Karpas-422 (cell line): Measurements from ENCODE around the gene MUC6. TPM values are rescaled to one million over a fixed set of nuclear protein-coding genes. Genes with fewer than 3 reads are reported as not detected.

Source experiments
- DNase-seq: peaks from one replicate; pipeline ENCODE4 v3.0.0-alpha.2; 2015
- H2AFZ ChIP-seq: fragments of 200-600 bp; sonication (generic); 2 replicates; pipeline ENCODE4 v1.6.1; 2014; ENCODE audit warnings: antibody characterized with exemption, low read length, mixed read lengths
- H3K27ac ChIP-seq: fragments of 200-600 bp; sonication (generic); 2 replicates; pipeline ENCODE4 v1.5.1; 2014; ENCODE audit warnings: mild to moderate bottlenecking, low read length, moderate library complexity
- H3K27me3 ChIP-seq: fragments of 200-600 bp; sonication (generic); 2 replicates; pipeline ENCODE4 v1.6.1; 2014; ENCODE audit warnings: low read length, mixed read lengths
- H3K36me3 ChIP-seq: fragments of 200-600 bp; sonication (generic); 2 replicates; pipeline ENCODE4 v1.6.1; 2014; ENCODE audit warnings: low read length, mixed read lengths; ENCODE audit not compliant: insufficient read depth
- H3K4me1 ChIP-seq: fragments of 200-600 bp; sonication (generic); 2 replicates; pipeline ENCODE4 v1.6.1; 2014; ENCODE audit warnings: mild to moderate bottlenecking, low read length, mixed read lengths
- H3K4me2 ChIP-seq: fragments of 200-600 bp; sonication (generic); 2 replicates; pipeline ENCODE4 v1.6.1; 2014; ENCODE audit warnings: low read length, low read depth, mild to moderate bottlenecking; ENCODE audit not compliant: poor library complexity, severe bottlenecking
- H3K4me3 ChIP-seq: fragments of 200-600 bp; sonication (generic); 2 replicates; pipeline ENCODE4 v1.5.1; 2014; ENCODE audit warnings: mild to moderate bottlenecking, antibody characterized with exemption, low read length, mixed read lengths
- H3K79me2 ChIP-seq: fragments of 200-600 bp; sonication (generic); 2 replicates; pipeline ENCODE4 v1.6.1; 2014; ENCODE audit warnings: mild to moderate bottlenecking, low read length, mixed read lengths
- H3K9ac ChIP-seq: fragments of 200-600 bp; sonication (generic); 2 replicates; pipeline ENCODE4 v1.6.0; 2014; ENCODE audit warnings: low read length
- H3K9me2 ChIP-seq: fragments of 200-600 bp; sonication (generic), shearing (Covaris generic); replicated peaks from 2 replicates; pipeline ENCODE4 v1.6.0; 2014; ENCODE audit warnings: mild to moderate bottlenecking, low read length, moderate library complexity; ENCODE audit not compliant: insufficient read depth
- H3K9me3 ChIP-seq: fragments of 300-700, 200-600 bp; sonication (generic); 2 replicates; pipeline ENCODE4 v1.6.1; 2014; ENCODE audit warnings: low read length, mixed read lengths
- H4K20me1 ChIP-seq: fragments of 200-600 bp; sonication (generic); 2 replicates; pipeline ENCODE4 v1.6.1; 2014; ENCODE audit warnings: mild to moderate bottlenecking, antibody characterized with exemption, low read length, low read depth; ENCODE audit not compliant: insufficient read depth
- total RNA-seq: library from RNA; depleted of rRNA; stranded (reverse); fragments of >200 nt; shearing (Covaris generic); gene quantifications from 2 replicates; pipeline ENCODE4 v1.2.3, GENCODE V29; 2014; ENCODE audit warnings: low replicate concordance

Gene MUC6
- total RNA-seq, 1 experiment from 2014 or later: not detected

DNA sequence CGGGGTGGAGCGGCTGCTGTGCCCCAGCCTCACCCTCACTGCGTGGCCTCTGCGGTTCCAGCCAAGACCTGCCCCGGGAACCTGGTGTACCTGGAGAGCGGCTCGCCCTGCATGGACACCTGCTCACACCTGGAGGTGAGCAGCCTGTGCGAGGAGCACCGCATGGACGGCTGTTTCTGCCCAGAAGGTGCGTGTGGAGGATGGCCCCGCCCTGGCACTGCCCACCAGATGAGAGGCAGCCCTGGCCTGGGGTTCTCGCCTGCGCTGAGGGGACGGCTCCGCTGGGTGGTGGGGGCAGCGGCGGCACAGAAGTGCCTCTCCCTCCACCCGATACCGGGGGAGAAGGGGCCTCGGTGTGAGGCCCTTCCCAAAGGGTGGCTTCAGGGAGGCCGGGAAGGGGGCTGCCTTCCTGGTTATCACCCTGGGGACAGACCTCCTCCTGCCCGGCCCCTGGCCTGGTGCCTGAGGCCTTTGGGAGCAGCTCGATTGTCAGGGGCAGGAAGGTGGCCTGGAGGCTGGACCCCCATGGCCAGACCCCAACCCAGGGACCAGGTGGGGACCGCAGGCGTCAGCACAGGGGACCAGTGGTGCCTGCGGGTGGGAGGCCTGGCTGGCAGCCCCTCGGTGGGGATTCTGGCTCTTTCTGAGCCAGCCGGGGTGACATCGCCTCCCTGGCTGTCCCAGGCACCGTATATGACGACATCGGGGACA lies 45.2 kb upstream of the MUC6 start:
- Histone ChIP-seq H3K79me2 (no peaks in the 10 kb centered on the region), H3K9me3 (no peaks in the 10 kb centered on the region), H3K4me3 (no peak overlapping the region), H3K4me1 (no peaks in the 10 kb centered on the region), H3K4me2 (no peak overlapping the region), H3K9me2 (no peaks in the 10 kb centered on the region), H3K27ac (no peak overlapping the region), H2AFZ (no peak overlapping the region), H3K9ac (no peak overlapping the region), H3K27me3 (no peaks in the 10 kb centered on the region), H3K36me3 (no peaks in the 10 kb centered on the region), H4K20me1 (no peaks in the 10 kb centered on the region)
- DNase-seq: no peak

DNA sequence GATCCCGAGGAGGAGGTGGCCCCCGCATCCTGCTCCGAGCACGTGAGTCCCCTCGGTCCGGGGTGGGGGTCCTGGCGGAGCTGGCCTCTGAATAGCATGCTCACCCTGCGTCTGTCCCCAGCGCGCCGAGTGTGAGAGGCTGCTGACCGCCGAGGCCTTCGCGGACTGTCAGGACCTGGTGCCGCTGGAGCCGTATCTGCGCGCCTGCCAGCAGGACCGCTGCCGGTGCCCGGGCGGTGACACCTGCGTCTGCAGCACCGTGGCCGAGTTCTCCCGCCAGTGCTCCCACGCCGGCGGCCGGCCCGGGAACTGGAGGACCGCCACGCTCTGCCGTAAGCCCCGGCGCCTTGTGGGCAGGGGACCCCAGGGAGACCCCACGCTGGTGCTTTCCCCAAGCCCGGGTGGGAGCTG lies 41.7 kb upstream of the MUC6 start:
- Histone ChIP-seq H3K79me2 (no peaks in the 10 kb centered on the region), H3K9me2 (no peaks in the 10 kb centered on the region), H3K27me3 (no peaks in the 10 kb centered on the region), H3K27ac (no peak overlapping the region), H3K36me3 (no peaks in the 10 kb centered on the region), H3K9me3 (no peaks in the 10 kb centered on the region), H3K9ac (no peak overlapping the region), H3K4me3 (no peak overlapping the region), H3K4me1 (no peaks in the 10 kb centered on the region), H2AFZ (no peak overlapping the region), H4K20me1 (no peaks in the 10 kb centered on the region), H3K4me2 (no peak overlapping the region)
- no peak for DNase-seq

- no peaks in the 10 kb centered on the region for H3K27me3 ChIP-seq
- no peak for DNase-seq
These were observed 41.0 kb upstream of the MUC6 start for GRCh38 chr11:1077417-1078119.

DNA sequence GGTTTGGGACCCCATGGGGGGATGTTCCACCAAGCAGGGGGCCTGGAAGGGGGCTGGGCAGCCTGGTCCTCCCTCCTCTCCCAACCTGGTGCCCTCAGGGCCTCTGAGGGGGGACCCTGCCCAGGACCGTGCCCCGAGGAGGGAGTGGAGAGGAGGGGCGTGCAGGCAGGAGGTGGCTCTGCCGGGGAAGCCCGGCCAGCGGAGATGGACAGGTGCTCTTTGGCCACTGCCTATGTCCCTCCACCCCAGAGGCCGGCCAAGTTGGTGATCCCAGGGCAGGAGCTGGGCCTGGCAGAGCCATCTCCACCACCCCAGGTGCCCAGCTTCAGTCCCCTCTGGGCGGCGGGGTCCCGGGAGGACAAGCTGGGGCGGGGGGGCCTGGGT lies 40.5 kb upstream of the MUC6 start:
- Histone ChIP-seq H3K36me3 (no peaks in the 10 kb centered on the region), H2AFZ (no peak overlapping the region), H3K4me2 (no peak overlapping the region), H3K4me3 (no peak overlapping the region), H3K27me3 (no peaks in the 10 kb centered on the region), H3K27ac (no peak overlapping the region), H3K9me3 (no peaks in the 10 kb centered on the region), H3K79me2 (no peaks in the 10 kb centered on the region), H4K20me1 (no peaks in the 10 kb centered on the region), H3K9me2 (no peaks in the 10 kb centered on the region), H3K9ac (no peak overlapping the region), H3K4me1 (no peaks in the 10 kb centered on the region)
- no peak for DNase-seq

More at GRCh38 chr11:1077417-1078119, 41.0 kb upstream of the MUC6 start:
- Histone ChIP-seq H2AFZ (no peak overlapping the region), H3K79me2 (no peaks in the 10 kb centered on the region), H3K9me2 (no peaks in the 10 kb centered on the region), H4K20me1 (no peaks in the 10 kb centered on the region), H3K4me1 (no peaks in the 10 kb centered on the region), H3K36me3 (no peaks in the 10 kb centered on the region), H3K27ac (no peak overlapping the region), H3K4me3 (no peak overlapping the region), H3K9ac (no peak overlapping the region), H3K4me2 (no peak overlapping the region), H3K9me3 (no peaks in the 10 kb centered on the region)

DNA sequence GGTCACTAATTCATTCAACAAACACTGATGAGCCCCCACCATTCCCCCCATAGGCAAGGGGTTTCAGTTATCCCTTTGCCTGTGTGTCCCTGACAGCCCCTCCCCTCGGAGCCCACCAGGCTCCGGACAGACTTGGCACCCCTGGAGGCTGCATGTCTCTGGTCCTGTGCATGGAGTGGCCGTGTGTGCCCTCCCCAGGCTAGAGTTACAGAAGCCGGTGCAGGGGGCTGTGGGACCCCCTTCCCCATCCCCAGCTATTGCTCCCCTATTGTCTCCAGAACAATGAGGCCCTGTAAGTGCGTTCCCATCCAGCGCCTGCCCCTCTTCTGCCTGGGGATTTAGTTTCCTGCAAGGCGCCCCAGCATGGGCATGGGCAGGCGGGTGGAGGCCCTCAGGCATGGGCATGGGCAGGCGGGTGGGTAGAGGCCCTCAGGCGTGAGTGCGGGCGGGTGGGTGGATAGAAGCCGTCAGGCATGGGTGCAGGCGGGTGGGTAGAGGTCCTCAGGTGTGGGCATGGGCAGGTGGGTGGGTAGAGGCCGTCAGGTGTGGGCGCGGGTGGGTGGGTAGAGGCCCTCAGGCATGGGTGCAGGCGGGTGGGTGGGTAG lies 39.6 kb upstream of the MUC6 start:
- no peaks in the 10 kb centered on the region for H3K9me2 ChIP-seq
- H3K79me2 ChIP-seq: no peaks in the 10 kb centered on the region
- H2AFZ ChIP-seq: no peak overlapping the region
- H3K4me1 ChIP-seq: no peaks in the 10 kb centered on the region
- DNase-seq: no peak
- H3K36me3 ChIP-seq: no peaks in the 10 kb centered on the region
- no peak overlapping the region for H3K4me3 ChIP-seq
- H4K20me1 ChIP-seq: no peaks in the 10 kb centered on the region
- no peaks in the 10 kb centered on the region for H3K27me3 ChIP-seq
- H3K27ac ChIP-seq: no peak overlapping the region
- no peaks in the 10 kb centered on the region for H3K9me3 ChIP-seq
- no peak overlapping the region for H3K9ac ChIP-seq
- no peak overlapping the region for H3K4me2 ChIP-seq

DNA sequence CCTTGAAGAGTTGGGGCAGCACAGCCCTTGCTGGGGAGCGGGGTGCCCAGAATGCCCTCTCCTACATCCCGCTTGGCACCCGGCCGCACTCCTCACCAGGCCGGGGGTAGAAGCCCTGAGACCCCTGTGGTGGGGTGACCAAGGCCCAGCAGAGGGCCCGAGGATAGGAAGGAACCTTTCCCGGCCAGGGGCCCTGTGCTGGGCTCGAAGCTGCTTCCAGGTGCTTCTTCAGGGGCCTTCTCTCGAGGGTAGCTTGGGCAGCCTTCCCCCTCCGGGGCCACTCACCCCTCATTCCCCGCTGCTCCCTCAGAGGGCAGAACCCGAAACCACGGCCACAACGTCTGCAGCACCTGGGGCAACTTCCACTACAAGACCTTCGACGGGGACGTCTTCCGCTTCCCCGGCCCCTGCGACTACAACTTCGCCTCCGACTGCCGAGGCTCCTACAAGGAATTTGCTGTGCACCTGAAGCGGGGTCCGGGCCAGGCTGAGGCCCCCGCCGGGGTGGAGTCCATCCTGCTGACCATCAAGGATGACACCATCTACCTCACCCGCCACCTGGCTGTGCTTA lies 38.9 kb upstream of the MUC6 start:
- Histone ChIP-seq H3K4me3 (no peak overlapping the region), H3K4me1 (no peaks in the 10 kb centered on the region), H3K79me2 (no peaks in the 10 kb centered on the region), H3K9me3 (no peaks in the 10 kb centered on the region), H2AFZ (no peak overlapping the region), H3K4me2 (no peak overlapping the region), H4K20me1 (no peaks in the 10 kb centered on the region), H3K27ac (no peak overlapping the region), H3K9ac (no peak overlapping the region), H3K27me3 (no peaks in the 10 kb centered on the region), H3K36me3 (no peaks in the 10 kb centered on the region), H3K9me2 (no peaks in the 10 kb centered on the region)
- no peak for DNase-seq

DNA sequence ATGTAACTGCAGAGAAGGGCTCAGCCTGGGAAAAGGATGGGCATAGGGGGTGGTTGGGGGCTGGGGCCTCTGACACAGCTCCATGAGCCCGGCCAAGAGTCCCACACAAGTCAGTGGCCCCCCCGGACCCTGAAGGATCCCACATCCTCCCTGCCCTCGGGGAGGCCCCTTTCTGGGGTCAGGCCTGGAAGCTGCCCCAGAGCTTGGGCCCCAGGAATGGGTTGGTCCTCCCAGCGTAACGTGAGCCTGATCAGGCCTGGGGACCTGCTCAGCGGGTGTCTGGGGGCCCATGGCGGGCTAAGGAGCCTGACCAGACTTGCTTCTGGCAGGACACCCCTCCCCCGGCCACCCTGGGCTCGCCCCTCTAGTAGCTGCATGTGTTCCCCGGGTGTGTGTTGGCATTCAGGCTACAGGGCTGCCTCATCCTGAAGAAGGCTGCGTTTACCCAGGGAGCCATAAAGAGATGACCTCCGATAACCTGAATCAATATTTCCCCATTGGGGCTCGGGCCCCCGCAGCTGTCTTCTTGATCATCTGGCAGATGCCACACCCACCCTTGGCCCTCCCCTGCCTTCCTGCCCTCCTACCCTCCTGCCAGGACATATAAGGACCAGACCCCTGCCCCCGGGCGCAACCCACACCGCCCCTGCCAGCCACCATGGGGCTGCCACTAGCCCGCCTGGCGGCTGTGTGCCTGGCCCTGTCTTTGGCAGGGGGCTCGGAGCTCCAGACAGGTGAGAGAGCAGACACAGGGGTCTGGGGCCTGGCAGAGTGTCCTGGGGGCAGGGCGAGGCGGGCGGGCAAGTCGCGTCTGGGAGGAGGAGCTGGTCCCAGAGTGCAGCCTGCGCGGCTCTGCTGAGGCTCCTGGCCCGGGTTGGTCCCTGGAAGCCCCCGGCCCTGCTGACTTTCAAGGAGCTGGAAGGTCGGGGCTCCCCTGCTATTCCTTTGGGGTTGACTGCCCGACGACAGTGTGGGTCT lies 38.0 kb upstream of the MUC6 start, which contains the start of gene MUC2:
TSS of gene MUC2 (plus strand) at position 631 of the 978 bp plus-strand sequence.
- H3K79me2 ChIP-seq: no peaks in the 10 kb centered on the region
- no peak within 1 kb of the TSS for H3K4me3 ChIP-seq
- H3K27ac ChIP-seq: no peak within 1 kb of the TSS
- H3K9ac ChIP-seq: no peak within 1 kb of the TSS
- no peaks in the 10 kb centered on the region for H3K36me3 ChIP-seq
- no peak within 1 kb of the TSS for H2AFZ ChIP-seq
- H3K27me3 ChIP-seq: no peaks in the 10 kb centered on the region
- H3K4me2 ChIP-seq: no peak within 1 kb of the TSS
- H3K9me2 ChIP-seq: no peaks in the 10 kb centered on the region
- no peaks in the 10 kb centered on the region for H3K4me1 ChIP-seq
- no peak for DNase-seq
- no peaks in the 10 kb centered on the region for H3K9me3 ChIP-seq
- H4K20me1 ChIP-seq: no peaks in the 10 kb centered on the region
